CD4-positive, alpha-beta T cell treated with Interleukin-17A for 4 hours (primary cell): ENCODE data around the gene ETV3L.

Experiments
- DNase-seq: peaks from one replicate; pipeline ENCODE4 v3.0.0-alpha.2; 2020; ENCODE audit warnings: mixed read lengths

Gene ETV3L

DNA sequence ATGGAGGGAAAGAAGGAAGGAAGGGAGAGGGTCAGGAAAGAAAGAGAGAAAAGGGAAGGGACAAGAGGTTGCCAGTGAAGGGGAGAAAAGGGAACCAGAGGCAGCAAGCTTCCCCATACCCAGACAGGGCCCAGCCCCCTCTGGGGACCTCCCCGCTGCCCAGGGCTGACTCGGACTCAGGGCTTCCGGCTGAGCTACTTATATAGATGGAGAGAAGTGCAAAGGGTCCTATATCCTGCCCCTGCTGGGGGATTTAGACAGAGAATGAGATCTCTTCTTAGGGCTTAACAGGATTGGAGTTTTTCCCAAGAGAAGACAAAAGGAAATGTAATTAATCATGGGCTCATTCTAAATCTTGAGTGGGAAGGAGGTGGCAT is at the start of gene ETV3L:
Gene ETV3L (minus strand): TSS at position 176 of the 377 bp plus-strand sequence. CDS start 285 bp downstream, outside the sequence.
- no peak for DNase-seq

DNA sequence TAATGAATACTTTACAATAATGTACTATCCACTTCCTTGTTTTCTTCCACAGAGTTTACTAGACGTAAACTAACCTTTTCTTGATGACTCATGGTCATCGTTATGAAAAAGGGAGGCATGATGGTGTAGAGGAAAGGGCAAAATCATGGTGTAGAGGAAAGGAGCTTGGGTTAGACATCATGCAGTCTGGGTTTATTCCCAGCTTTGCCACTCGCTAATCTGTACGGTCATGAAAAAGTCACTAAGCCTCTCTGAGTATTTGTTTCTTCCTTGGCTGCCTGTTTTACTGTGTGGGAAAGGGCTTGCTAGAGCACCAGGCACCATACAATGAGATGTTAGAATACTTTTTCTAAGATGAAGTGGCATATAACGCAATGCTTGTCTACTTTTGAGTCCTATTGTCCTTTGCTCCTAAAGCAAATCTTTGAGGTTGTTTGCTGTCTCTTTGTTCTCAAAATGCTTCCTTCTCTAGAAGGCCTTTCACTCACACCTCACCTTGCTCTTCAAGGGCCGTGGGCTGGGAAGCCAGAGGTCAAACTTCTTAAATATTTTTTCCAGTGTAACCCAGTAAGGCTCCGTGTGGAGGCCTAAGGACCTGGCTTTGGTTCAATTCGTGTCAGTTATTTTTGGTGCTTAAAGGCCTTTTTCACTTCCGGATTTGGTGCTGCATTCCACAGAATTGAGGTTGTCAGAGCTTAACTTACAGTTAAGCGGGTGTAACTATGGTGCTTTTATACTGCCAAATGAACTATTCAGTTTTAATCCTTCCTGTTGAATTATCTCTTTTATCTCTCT is 48.5 kb upstream of the ETV3L start:
- no peak for DNase-seq

- DNase-seq: no peak
Measured at GRCh38 chr1:157147037-157147436, 47.4 kb upstream of the ETV3L start.

DNA sequence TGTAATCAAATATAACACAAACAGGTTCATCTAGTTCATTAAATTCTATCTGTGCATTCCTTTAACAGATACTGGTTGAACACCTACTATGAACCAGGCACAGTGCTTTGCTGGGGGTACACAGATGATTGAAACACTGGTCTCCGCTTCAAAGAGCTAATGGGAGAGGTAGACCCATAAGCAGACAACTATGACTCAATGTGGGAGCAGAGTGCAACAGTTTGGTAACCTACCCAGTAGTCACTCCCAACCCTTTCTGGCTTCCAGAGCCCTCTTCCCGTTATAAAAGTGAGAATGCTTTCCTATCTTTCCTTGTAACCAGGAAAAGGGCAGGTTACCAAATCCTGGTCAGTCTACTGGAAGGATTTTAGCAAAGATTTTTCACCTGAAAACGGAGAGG is 46.6 kb upstream of the ETV3L start:
- DNase-seq: no peak

DNA sequence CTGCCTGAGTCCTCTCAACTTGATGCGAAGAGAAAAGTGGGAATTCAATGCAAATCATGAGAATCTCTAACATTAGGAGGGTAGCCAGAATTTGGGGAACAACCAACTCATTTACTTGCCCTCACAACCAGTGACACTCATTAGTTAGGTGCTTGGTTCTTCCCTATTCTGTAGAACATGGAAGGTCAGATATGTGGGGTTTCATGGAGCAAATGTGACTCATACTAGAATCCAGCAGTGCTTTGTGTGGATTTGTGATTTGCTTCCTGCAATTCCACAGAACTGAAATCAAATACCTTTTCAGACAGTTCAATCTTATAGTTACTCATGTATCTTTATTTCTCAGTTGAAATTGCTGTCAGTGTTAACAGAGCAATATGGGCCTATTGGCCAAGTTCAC is 45.5 kb upstream of the ETV3L start:
- DNase-seq: no peak

DNA sequence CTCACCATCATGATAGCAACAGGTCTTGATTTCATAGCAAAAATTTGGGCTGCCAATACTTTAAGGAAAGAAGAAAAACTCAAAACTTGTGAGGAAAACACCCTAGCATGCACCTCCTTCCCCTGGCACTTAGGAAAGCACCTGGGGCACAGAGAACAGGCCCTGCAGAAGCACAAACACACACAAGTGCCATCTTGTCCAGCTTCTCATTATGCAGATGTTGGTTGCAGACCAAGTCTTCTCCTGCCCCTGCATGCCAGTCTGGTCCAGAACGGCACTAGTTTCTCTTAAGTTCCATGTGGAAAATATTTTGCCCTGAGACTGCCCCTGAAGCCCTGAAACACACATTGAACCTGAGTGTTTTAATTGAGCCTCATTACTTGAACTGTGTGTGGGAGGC is 44.9 kb upstream of the ETV3L start:
- no peak for DNase-seq

DNA sequence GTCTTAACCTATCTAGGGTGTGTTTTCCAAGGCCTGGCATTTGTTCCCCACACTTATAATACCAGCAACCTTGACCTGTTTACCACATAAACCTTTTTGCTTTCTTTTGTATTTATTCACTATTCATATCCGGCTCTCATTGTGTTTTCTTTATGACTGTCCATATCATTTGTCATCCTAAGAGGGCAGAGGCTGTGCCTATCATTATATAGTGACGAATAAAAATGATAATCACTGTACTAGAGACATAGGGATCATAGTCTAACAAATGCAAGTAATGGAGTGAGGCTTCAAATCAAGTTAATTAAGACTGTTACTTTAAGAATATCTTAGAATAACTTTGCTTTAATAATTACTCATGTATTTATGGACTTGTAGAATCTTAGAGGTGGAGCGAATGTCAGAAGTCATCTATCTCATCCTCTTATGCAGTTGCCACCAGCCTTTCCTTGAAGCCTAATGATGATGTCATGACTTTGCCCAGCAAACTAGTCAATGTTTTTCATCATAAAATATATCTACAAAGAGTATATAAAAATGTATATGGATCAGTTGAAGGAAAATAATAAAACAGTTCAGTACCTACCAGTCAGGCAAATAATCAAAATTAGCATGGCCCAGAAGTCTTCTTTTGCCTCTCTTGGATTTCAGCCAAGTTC is 43.3 kb upstream of the ETV3L start:
- no peak for DNase-seq

DNA sequence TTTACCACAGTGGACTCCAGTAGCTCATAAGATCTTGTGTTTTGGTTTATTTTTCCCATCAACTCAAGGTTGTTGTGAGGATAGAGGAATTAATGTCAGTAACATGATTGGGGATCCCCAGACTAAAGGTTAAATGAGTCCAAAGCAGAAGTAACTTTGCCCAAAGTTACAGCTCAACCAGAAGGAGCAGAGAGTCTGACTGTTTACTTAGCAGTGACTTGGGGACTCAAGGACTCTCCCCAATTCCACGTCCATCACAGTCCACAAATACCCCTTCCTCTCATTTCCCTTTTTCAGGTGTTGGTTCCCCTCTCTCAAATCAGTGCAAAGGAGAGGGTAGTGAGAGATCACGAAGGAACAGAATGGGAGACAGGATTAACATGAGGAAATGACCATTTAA is 42.6 kb upstream of the ETV3L start:
- DNase-seq: no peak

GRCh38 chr1:157141212-157141855 is 41.7 kb upstream of the ETV3L start:
- DNase-seq: no peak

- DNase-seq: no peak
Measured at GRCh38 chr1:157140063-157140588, 40.5 kb upstream of the ETV3L start.

- DNase-seq: no peak
Measured at GRCh38 chr1:157139052-157139715, 39.6 kb upstream of the ETV3L start.

DNA sequence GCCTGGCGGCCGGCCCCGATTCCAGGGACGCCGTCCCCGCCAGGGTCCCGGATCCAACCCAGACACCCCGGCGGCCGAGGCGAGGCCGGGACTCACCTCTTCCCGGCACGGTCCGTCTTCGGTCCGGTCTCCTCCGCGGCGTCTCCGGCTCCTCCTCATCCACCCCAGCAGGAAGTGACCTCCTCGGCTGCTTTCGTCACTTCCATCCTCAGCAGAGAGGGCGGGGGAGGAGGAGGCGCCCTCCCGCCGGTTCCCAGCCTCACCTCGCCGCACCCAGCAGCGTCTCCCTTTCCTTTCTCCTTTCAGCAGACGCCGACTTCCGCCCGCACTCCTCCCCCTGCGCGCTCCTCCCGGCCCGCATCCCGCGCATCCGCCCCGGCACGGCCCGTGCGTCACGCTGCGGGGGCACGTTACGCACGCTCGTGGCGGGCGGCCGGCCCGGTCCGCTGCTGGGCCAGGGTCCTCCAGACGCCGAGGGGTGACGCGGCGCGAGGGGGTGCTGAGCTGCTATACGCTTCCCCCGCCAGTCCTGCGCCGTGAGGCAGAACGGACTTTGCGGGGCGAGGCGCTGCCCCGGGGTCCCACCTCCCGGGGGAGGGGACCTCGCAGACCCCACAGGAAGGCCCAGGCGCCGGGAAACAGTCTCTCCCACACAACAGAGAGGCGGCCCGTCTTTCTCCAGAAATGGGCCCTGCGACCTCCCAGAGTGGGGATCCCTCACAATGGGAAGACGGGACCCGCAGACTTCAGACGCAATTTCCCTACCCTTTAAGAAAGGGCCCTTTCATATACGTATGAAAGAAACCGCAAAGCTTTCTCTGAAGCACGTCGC is 38.8 kb upstream of the ETV3L start, which contains the start of gene ETV3:
Gene ETV3 (minus strand): TSS at position 176 of the 832 bp plus-strand sequence. CDS start 2,043 bp downstream, outside the sequence.
- peak; percentile 88 for DNase-seq

DNA sequence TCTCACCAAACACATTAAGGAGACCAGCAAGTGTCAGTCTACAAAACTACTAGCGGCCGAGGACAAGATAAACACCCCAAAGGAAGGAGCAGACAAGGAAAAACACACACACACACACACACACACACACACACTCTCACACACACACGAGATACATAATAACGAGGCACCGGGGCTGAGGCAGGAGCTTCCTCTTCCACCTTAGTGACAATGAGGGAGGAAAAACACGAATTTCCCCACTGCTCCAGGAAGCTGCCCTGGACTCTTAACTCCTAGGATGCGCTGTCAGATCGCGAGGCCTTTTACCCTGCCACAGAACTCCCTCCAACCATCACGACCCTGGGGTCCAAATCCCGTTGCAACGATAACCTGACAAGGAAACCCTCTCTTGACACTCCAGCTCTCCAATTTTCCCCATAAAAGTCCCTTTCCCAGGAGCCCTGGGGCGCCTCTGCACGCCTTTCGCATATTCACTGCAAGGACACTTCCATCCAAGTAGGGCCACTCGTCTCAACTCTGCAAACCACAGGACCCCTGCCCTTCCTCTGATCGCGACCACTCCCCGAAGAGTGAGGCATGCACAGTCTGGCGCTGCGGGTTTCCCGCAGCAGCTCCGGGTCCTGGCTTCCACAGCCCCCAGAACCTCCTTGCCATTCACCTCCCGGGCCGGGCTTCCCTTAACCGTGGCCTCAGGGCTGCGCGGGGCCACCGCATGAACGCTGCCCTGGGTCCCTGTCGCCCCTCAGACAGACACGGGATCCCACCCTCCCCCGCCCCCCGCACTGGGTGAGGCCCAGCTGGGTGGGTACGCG is 38.0 kb upstream of the ETV3L start:
- peak; percentile 27 for DNase-seq

DNA sequence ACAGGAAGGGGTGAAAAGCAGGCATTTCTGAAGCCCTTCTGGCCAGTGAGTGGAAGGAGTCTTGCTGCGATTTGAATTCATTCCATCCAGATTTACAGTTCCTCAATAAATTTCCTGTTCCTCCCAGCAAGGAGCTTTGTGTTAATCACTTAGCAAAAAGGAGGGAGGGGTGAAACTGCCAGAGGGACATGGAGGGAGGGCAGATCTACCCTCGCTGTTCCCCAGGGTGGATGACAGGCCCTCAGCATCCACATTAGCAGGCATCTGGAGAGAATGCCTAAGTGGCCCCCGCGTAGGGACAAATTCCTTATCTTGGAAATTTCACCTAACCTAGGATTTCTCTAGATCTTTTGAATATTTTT is 37.4 kb upstream of the ETV3L start:
- DNase-seq: no peak

DNA sequence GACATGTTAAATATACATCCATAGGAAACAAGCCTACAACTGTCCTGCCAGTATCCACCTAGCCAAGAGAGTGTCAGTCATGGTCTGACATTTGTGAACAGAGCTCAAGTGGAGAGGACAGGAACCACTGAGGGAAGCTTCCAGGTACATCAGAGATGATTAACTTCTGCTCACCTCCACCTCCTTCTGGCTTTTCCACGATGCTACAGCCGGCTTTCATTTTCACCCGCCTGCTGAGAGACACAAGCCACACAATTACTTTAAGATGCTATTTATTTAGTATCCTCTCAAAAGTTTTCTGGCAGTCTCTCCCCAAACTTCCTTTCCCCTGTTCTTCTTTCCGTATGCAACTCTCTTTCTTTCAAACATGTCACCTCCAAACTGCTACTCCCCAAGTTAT is 36.5 kb upstream of the ETV3L start:
- DNase-seq: no peak

GRCh38 chr1:157135646-157136045 is 36.0 kb upstream of the ETV3L start:
- no peak for DNase-seq

GRCh38 chr1:157135070-157135469 is 35.5 kb upstream of the ETV3L start:
- no peak for DNase-seq

- no peak for DNase-seq
Measured at GRCh38 chr1:157134442-157134841, 34.8 kb upstream of the ETV3L start.

GRCh38 chr1:157133426-157133825 is 33.8 kb upstream of the ETV3L start:
- DNase-seq: peak; percentile 18

DNA sequence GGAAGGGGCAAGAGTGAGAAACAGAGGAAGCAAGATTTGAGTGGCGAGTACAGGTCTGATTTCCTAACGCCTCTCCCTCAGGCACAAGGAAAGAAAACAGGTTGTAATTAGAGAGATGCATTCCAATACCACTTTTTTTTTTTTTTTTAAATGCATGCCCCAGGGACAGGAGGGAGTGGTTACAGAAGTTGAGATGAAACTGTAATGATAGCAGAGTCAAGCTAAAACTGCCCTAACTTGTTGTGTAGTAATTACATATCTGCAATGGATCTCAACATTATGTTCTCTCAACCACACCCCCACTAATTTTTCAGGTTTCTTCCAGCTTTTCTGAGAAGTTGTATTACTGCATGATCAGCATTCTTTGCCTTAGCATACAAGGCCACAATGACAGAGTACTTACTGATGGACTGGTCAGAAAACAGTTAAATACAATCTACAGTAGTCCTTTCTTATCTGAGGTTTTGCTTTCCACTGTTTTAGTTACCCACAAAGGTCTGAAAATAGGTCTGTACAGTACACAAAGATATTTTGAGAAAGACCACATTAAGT is 33.1 kb upstream of the ETV3L start:
- no peak for DNase-seq

DNA sequence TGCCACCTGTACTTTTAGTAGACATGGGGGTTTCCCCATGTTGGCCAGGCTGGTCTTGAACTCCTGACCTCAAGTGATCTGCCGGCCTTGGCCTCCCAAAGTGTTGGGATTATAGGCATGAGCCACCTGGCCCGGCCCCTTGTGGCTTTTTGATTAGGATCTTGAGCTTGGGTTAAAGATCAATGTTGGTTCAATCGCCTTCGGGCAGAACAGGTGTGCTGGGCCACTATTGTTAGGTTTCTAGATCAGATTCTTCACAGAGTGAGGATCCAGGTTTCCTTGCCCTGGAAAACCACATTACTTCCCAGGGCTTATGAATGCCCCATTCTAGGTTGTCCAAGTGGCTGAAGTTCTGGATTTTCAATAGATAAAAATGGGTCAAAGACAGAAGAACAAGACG is 32.5 kb upstream of the ETV3L start:
- DNase-seq: no peak
